Lung (tissue), 12 donors: ENCODE measurements around the gene MEG3. TPM values are rescaled to one million over a fixed set of nuclear protein-coding genes. Genes with fewer than 3 reads are reported as not detected.

Source experiments
- ATAC-seq: fragments of 200-7000 bp; cut with Tn5 transposase; one replicate; pipeline ENCODE4 v1.9.1; 2020; ENCODE audit warnings: moderate number of reproducible peaks; ENCODE audit not compliant: insufficient read depth, low FRiP score
- DNase-seq, 3 donors: peaks; one replicate each; pipeline ENCODE4 v3.0.0-alpha.2; 2013 to 2017
- H3K27ac ChIP-seq, 2 donors: one replicate each; pipeline ENCODE4 v1.5.1; 2013; ENCODE audit warnings: mild to moderate bottlenecking in 2 of 2, moderate library complexity in 2 of 2, control low read depth in 1 of 2, inconsistent platforms in 1 of 2, low read depth in 1 of 2, low read length in 1 of 2
- H3K27me3 ChIP-seq, 3 donors: one replicate each; pipeline ENCODE4 v1.5.1; 2013; ENCODE audit warnings: low read length in 2 of 3; ENCODE audit not compliant: control insufficient read depth in 3 of 3, insufficient read depth in 3 of 3
- H3K36me3 ChIP-seq, 4 donors: one replicate each; pipeline ENCODE4 v1.5.1; 2013; ENCODE audit warnings: low read length in 4 of 4, mild to moderate bottlenecking in 1 of 4, moderate library complexity in 1 of 4; ENCODE audit not compliant: control insufficient read depth in 4 of 4, insufficient read depth in 4 of 4
- H3K4me1 ChIP-seq, 5 donors: one replicate each; pipeline ENCODE4 v1.5.1; 2013; ENCODE audit warnings: low read length in 5 of 5, mild to moderate bottlenecking in 2 of 5, moderate library complexity in 1 of 5; ENCODE audit not compliant: control insufficient read depth in 5 of 5, insufficient read depth in 5 of 5
- H3K4me3 ChIP-seq: one replicate; pipeline ENCODE4 v1.5.1; 2013; ENCODE audit warnings: mild to moderate bottlenecking, control low read depth, moderate library complexity
- H3K9ac ChIP-seq, 2 donors: one replicate each; pipeline ENCODE4 v1.5.1; 2013; ENCODE audit warnings: low read length in 2 of 2, control low read depth in 1 of 2; ENCODE audit not compliant: insufficient read depth in 1 of 2
- H3K9me3 ChIP-seq, 4 donors: one replicate each; pipeline ENCODE4 v1.5.1; 2013; ENCODE audit warnings: low read length in 3 of 4, mild to moderate bottlenecking in 1 of 4, moderate library complexity in 1 of 4; ENCODE audit not compliant: control insufficient read depth in 4 of 4, insufficient read depth in 3 of 4
- WGBS, 2 donors: extraction: QIAGEN DNeasy Blood & Tissue Kit; methylation state at CpG; one replicate each; pipeline ENCODE4 v1.1.7; 2013; 5-methylcytosine and 5-hydroxymethylcytosine counted together
- polyA plus RNA-seq, 2 donors: library from polyadenylated mRNA; stranded (reverse); fragments of 200-250 nt; gene quantifications; one replicate each; pipeline ENCODE4 v1.2.1, GENCODE V29; 2013
- total RNA-seq, 2 donors: library from RNA; depleted of rRNA in 1 of 2; stranded (reverse); fragments of >200 nt in 1 of 2; gene quantifications; one replicate each; pipeline ENCODE4 v1.2.1, GENCODE V29; 2014 to 2021
- TF ChIP-seq, protein P1 (sequence below): IDR thresholded peaks from 2 replicates; pipeline ENCODE4 v1.5.1; 2012; ENCODE audit warnings: mild to moderate bottlenecking; ENCODE audit errors: control extremely low read depth, extremely low read depth
- donor health status: control.
- donor health status: control.
- donor health status: Bipolar disorder and iron deficiency.
- donor health status: healthy.
- donor health status: DM: yes; HTN: yes; CAD: no.

The MEG3 gene
- total and polyA plus RNA-seq, 4 donors = 5.9 to 267 (median 14.8) TPM

DNA sequence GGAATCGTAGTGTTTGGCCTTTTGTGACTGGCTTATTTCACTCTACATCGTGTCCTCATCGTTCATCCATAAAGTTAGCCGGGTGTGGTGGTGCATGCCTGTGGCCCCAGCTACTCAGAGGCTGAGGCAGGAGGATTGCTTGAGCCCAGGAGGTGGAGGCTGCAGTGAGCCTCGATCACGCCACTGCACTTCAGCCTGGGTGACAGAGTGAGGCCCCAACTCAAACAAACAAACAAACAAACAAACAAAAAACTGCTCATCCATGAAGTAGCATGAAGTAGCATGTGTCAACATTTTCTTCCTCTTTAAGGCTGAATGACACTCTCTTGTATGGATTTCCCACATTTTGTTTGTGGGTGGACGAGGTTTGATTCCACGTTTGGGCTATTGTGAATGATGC is 44.0 kb upstream of the MEG3 start:
- Histone ChIP-seq H3K36me3 (no peaks in the 10 kb centered on the region), H3K4me1 (peaks cover 0 to 13% (median 4%) of the 10 kb centered on the region in 5 donors), H3K9me3 (no peaks in the 10 kb centered on the region), H3K9ac (no peak overlapping the region), H3K27ac (no peak overlapping the region), H3K27me3 (no peaks in the 10 kb centered on the region), H3K4me3 (no peak overlapping the region)
- DNase-seq (no peak), ATAC-seq (no peak)
- 91 to 93% methylated on average over 8 of the region's 8 CpGs for WGBS, 2 donors
- TF ChIP-seq, protein P1, sequence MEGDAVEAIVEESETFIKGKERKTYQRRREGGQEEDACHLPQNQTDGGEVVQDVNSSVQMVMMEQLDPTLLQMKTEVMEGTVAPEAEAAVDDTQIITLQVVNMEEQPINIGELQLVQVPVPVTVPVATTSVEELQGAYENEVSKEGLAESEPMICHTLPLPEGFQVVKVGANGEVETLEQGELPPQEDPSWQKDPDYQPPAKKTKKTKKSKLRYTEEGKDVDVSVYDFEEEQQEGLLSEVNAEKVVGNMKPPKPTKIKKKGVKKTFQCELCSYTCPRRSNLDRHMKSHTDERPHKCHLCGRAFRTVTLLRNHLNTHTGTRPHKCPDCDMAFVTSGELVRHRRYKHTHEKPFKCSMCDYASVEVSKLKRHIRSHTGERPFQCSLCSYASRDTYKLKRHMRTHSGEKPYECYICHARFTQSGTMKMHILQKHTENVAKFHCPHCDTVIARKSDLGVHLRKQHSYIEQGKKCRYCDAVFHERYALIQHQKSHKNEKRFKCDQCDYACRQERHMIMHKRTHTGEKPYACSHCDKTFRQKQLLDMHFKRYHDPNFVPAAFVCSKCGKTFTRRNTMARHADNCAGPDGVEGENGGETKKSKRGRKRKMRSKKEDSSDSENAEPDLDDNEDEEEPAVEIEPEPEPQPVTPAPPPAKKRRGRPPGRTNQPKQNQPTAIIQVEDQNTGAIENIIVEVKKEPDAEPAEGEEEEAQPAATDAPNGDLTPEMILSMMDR = no peak

DNA sequence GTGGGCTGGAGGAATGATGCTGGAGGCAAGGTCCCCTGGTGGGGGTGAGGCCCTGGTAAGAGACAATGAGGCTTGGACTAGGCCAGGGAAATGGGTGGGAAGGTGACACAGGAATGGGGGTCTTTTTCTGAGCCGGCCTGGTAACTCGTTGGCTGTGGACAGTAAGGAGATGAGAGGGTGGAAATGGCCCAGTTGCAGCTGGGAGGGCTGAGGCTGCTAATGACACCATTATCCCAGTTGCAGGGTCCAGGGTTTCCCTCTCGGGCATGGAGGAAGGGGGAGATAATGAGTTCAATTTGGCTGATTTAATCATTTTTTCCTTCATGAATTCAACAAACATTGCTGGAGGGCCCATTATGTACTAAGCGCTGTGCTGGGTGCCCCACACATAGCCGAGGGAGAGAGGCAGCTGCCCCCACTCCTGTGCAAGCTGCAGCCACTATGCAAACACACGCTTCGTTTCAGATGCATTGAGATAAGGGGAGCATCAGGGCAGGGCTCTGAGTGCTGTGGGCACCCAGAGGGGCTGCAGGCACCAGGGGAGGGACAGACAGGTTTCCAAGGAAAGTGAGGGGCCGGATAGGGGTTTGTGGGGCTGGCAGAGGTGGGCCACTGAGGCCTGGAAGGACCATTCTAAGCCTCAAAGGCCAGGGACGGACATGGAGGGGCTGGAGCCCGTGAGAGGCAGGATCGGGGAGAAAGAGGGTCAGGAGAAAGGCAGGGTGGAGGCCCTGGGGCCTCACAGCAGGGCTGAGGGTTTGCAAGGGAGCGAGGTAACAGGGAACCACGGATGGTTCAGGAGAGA is 43.2 kb upstream of the MEG3 start:
- H3K4me3 ChIP-seq = no peak overlapping the region
- TF ChIP-seq, protein P1 = no peak
- WGBS, 2 donors = 71 to 77% methylated on average over 13 of the region's 13 CpGs
- peak in 2 of 3 donors; percentile 4 to 11 for DNase-seq
- no peaks in the 10 kb centered on the region for H3K27me3 ChIP-seq
- H3K4me1 ChIP-seq = peaks cover 0 to 15% (median 4%) of the 10 kb centered on the region in 5 donors
- ATAC-seq = no peak
- H3K36me3 ChIP-seq = no peaks in the 10 kb centered on the region
- H3K9ac ChIP-seq = no peak overlapping the region
- no peak overlapping the region for H3K27ac ChIP-seq
- H3K9me3 ChIP-seq = no peaks in the 10 kb centered on the region

DNA sequence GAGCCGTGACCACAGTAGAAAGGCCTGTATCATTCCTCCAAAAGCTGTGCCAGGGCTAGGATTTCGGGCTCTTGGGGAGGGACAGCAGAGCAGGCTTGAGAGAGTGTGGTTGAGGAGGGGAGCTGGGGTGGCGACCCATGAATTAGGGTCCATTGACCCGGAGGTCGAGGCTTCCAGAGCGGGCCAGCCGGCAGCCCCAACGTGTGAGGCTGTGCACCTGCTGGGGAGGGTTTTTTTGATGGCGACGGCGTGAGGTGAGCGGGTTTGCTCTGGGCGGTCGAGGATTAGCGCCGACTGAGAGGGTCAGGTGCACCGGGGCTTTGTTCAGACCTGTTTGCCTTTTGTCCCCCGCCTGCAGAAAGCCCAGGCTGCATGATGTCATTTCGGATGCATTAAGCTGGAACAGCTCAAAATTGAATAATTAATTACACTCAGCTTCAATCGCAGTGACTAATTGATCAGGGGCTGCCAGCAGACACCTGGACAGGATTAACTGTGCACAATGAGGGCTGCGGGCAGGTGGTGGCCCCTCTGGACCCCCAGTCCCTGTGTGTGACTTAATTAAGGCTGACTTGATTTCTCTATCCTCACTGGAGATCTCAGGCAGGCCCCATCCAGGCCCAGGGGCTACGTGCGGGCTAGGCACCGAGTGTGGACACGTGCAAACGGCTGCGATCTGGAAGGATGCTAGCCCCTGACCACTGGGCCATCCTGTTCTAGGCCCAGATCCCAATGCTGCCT is 42.1 kb upstream of the MEG3 start:
- Histone ChIP-seq H3K27ac (no peak overlapping the region), H3K4me1 (peaks cover 0 to 19% (median 4%) of the 10 kb centered on the region in 5 donors), H3K9me3 (no peaks in the 10 kb centered on the region), H3K36me3 (no peaks in the 10 kb centered on the region), H3K9ac (no peak overlapping the region), H3K27me3 (no peaks in the 10 kb centered on the region), H3K4me3 (no peak overlapping the region)
- TF ChIP-seq, protein P1 = no peak
- no peak for ATAC-seq
- 90 to 93% methylated on average over 27 of the region's 27 CpGs for WGBS, 2 donors
- DNase-seq = peak in 1 of 3 donors; percentile 10
